IPS-15b (cell line): Measurements from ENCODE around the gene ASIC3.

ENCODE experiments used
- H3K27me3 ChIP-seq: one replicate; pipeline ENCODE4 v1.6.1; 2013; ENCODE audit warnings: low read length; ENCODE audit not compliant: control insufficient read depth, insufficient read depth
- H3K36me3 ChIP-seq: one replicate; pipeline ENCODE4 v1.6.1; 2013; ENCODE audit warnings: low read length; ENCODE audit not compliant: control insufficient read depth, insufficient read depth
- H3K4me1 ChIP-seq: one replicate; pipeline ENCODE4 v1.6.1; 2013; ENCODE audit warnings: mild to moderate bottlenecking, low read length; ENCODE audit not compliant: control insufficient read depth, insufficient read depth
- H3K4me3 ChIP-seq: one replicate; pipeline ENCODE4 v1.5.1; 2013; ENCODE audit warnings: low read depth, low read length
- H3K9ac ChIP-seq: one replicate; pipeline ENCODE4 v1.6.1; 2013; ENCODE audit warnings: low read depth, mild to moderate bottlenecking, low read length
- H3K9me3 ChIP-seq: one replicate; pipeline ENCODE4 v1.6.1; 2013; ENCODE audit warnings: mild to moderate bottlenecking, low read length; ENCODE audit not compliant: control insufficient read depth, insufficient read depth

The ASIC3 gene

DNA sequence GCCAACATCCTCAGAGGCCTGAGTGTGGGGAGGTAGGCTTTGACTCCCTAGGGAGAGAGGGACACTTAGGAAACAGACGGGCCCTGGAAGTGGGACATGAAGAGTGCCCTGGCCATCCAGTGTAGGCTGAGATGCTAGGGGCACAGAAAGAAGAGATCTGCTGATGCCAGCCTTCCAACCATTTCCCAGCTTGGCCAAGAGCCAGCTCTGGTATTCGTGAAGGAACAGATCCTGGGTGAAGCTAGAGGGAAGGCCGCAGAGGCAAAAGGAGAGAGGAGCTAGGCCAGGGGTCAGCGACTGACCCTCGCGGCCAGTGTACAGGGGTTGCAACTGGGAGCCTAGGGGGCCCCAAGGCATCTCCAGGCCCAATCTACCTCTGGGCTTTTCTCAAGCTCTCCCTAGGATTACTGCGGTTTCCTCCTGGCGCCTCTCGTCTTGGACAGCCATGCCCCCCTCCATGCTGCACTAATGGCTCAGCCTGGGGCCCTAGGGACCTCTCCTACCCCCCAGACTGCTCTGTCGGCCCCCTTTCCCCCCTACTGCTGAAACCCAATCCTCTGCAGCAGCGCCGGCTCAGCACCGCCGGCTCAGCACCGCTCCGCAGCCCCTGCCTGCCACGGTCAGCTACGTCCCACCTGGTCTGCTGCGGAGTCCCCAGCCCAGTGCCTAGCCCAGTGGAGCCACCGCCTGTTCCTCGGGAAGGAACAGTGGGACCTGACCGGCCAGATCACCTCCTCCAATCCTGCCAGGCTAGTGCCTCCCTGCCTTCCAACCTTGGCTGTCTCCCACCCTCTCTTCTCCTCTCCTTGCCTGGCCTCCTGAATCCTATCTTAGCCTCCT is at the start of gene ASIC3:
TSS of gene ASIC3 (plus strand) at position 556 of the 840 bp plus-strand sequence. CDS start 355 bp downstream, outside the sequence.
- peaks cover 25% of the 10 kb centered on the region for H3K27me3 ChIP-seq
- no peaks in the 10 kb centered on the region for H3K9me3 ChIP-seq
- peak within 1 kb of the TSS; percentile 24 for H3K9ac ChIP-seq
- H3K4me3 ChIP-seq: no peak within 1 kb of the TSS
- H3K4me1 ChIP-seq: no peaks in the 10 kb centered on the region
- H3K36me3 ChIP-seq: no peaks in the 10 kb centered on the region

DNA sequence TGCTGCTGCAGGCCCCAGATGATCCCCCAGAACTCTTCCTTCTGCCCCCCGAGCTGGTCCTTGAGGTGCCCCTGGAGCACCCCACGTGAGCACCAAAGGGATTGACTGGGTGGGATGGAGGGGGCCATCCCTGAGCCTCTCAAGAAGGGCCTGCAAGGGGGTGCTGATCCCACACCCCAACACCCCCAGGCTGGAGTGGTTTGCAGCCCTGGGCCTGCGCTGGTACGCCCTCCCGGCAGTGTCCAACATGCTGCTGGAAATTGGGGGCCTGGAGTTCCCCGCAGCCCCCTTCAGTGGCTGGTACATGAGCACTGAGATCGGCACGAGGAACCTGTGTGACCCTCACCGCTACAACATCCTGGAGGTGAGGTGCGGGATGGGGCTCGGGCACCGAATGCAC is 49.3 kb upstream of the ASIC3 start:
- Histone ChIP-seq H3K4me1 (no peaks in the 10 kb centered on the region), H3K36me3 (no peaks in the 10 kb centered on the region), H3K27me3 (no peaks in the 10 kb centered on the region), H3K9ac (no peak overlapping the region), H3K9me3 (no peaks in the 10 kb centered on the region), H3K4me3 (no peak overlapping the region)

DNA sequence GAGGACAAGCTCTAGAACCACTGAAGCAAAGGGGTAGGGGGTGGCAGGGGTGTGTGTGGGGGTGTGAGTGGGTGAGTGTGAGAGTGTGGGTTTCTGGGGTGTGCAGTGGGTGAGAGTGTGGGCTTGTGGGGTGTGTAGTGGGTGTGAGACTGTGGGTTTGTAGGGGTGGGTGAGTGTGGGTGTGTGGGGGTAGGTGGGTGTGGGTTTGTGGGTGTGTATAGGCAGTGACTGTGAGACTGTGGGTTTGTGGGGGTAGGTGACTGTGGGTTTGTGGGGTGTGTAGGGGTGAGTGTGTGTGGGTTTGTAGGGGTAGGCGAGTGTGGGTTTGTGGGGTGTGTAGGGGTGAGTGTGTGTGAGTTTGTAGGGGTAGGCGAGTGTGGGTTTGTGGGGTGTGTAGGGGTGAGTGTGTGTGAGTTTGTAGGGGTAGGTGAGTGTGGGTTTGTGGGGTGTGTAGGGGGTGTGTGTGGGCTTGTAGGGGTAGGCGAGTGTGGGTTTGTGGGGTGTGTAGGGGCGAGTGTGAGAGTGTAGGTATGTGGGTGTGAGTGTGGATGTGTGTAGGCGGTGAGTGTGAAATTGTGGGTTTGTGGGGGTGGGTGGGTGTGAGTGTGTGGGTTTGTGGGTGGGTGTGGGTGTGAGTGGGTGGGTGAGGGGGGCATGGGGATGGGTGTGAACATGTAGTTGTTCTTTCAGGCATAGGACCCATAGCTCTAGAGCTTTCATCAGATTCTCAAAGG is 48.7 kb upstream of the ASIC3 start:
- Histone ChIP-seq H3K36me3 (no peaks in the 10 kb centered on the region), H3K4me3 (no peak overlapping the region), H3K9me3 (no peaks in the 10 kb centered on the region), H3K9ac (no peak overlapping the region), H3K4me1 (no peaks in the 10 kb centered on the region), H3K27me3 (no peaks in the 10 kb centered on the region)

DNA sequence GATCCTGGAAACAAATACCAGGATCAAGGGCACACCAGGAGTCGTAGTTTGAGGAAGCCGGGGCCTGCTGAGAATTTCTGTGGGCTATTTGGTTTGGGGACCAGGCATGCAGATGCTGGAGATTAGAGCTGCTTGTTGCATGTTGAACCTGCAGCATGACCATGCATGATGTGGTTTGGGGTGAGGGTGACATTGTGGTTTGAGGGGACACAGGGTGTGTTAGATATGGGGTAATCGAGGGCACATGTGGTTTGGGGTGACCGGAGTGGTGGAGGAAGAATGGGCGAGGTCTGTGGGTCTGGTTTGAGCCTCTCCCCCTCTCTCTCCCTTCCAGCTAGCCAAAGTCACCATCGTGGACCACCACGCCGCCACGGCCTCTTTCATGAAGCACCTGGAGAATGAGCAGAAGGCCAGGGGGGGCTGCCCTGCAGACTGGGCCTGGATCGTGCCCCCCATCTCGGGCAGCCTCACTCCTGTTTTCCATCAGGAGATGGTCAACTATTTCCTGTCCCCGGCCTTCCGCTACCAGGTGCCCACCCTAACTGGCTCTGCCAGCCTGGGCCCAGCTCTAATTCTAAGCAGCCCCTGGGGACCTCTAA is 47.3 kb upstream of the ASIC3 start:
- H3K4me3 ChIP-seq: no peak overlapping the region
- H3K4me1 ChIP-seq: no peaks in the 10 kb centered on the region
- no peaks in the 10 kb centered on the region for H3K27me3 ChIP-seq
- no peaks in the 10 kb centered on the region for H3K36me3 ChIP-seq
- H3K9me3 ChIP-seq: no peaks in the 10 kb centered on the region
- no peak overlapping the region for H3K9ac ChIP-seq

DNA sequence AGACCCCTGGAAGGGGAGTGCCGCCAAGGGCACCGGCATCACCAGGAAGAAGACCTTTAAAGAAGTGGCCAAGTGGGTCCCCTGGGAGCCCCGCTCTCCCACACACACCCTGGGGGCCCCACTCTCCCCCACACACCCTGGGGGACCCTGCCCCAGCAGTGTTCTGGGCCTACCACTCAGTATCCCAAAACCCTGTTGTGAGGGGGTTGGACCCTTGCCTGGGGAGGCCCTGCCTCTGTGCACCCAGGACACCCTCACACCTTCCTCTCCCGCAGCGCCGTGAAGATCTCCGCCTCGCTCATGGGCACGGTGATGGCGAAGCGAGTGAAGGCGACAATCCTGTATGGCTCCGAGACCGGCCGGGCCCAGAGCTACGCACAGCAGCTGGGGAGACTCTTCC is 46.8 kb upstream of the ASIC3 start:
- Histone ChIP-seq H3K4me3 (no peak overlapping the region), H3K9me3 (no peaks in the 10 kb centered on the region), H3K9ac (no peak overlapping the region), H3K27me3 (no peaks in the 10 kb centered on the region), H3K4me1 (no peaks in the 10 kb centered on the region), H3K36me3 (no peaks in the 10 kb centered on the region)

DNA sequence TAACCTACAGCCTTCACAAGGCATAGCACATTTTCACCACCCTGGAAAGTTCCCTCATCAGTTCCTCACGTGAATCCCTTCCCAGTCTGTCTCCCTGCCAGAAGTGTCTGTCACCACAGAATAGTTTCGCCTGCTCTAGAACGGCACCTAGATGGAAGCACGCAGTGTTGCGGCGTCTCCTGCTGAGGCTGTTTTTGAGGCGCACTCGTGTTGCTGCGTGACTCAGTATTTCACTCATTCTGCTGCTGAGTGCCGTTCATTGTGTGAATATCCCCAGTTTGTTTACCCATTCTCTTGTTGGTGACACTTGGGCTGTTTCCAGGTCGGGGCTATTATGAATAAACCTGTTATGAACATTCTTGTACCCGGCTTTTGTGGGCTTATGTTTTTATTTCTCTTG is 44.8 kb upstream of the ASIC3 start:
- no peaks in the 10 kb centered on the region for H3K4me1 ChIP-seq
- H3K9ac ChIP-seq: no peak overlapping the region
- no peaks in the 10 kb centered on the region for H3K27me3 ChIP-seq
- no peaks in the 10 kb centered on the region for H3K36me3 ChIP-seq
- H3K9me3 ChIP-seq: no peaks in the 10 kb centered on the region
- H3K4me3 ChIP-seq: no peak overlapping the region

DNA sequence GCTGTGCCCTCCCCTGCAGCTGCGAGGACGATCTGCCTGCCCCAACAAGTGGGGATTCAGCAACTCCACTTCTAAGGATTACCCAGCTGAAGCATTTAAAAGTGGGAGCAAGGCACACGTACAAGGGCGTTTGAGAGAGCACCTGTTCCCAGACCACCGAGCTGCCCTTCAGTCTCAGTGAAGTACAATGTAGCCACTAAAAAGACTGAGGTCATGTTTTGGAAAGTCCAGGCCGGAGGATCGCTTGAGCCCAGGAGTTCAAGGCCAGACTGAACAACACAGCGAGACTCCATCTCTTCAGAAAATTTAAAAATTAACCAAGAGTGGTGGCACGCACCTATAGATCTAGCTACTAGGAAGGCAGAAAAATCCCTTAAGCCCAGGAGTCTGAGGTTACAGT is 42.8 kb upstream of the ASIC3 start:
- H3K4me1 ChIP-seq: no peaks in the 10 kb centered on the region

DNA sequence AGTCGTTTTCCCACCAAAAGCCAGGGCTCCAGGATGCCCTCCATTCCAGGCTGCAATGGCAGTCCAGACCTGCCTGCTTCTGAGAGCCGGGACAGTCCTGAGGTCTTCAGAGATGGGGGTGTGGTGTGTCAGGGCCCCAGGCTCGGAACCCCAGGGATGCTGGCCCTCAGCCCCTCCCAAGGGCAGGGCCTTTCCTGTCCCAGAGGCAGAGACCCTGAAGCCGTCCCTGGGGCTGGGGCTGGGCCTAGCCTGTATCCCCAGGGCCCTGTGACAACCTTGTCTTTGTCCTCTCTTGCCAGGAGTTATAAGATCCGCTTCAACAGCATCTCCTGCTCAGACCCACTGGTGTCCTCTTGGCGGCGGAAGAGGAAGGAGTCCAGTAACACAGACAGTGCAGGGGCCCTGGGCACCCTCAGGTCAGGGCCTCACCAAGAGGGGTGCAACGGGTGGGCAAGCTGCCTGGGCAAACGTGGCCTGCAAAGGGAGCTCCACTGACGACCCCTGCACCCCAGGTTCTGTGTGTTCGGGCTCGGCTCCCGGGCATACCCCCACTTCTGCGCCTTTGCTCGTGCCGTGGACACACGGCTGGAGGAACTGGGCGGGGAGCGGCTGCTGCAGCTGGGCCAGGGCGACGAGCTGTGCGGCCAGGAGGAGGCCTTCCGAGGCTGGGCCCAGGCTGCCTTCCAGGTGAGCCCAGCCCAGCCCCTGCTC is 41.6 kb upstream of the ASIC3 start:
- no peaks in the 10 kb centered on the region for H3K4me1 ChIP-seq
- no peaks in the 10 kb centered on the region for H3K36me3 ChIP-seq
- no peaks in the 10 kb centered on the region for H3K27me3 ChIP-seq
- no peak overlapping the region for H3K9ac ChIP-seq
- H3K4me3 ChIP-seq: no peak overlapping the region
- H3K9me3 ChIP-seq: no peaks in the 10 kb centered on the region

More for the DNA sequence above, 42.8 kb upstream of the ASIC3 start:
- no peaks in the 10 kb centered on the region for H3K36me3 ChIP-seq
- H3K9me3 ChIP-seq: no peaks in the 10 kb centered on the region
- no peak overlapping the region for H3K4me3 ChIP-seq
- no peak overlapping the region for H3K9ac ChIP-seq
- no peaks in the 10 kb centered on the region for H3K27me3 ChIP-seq

DNA sequence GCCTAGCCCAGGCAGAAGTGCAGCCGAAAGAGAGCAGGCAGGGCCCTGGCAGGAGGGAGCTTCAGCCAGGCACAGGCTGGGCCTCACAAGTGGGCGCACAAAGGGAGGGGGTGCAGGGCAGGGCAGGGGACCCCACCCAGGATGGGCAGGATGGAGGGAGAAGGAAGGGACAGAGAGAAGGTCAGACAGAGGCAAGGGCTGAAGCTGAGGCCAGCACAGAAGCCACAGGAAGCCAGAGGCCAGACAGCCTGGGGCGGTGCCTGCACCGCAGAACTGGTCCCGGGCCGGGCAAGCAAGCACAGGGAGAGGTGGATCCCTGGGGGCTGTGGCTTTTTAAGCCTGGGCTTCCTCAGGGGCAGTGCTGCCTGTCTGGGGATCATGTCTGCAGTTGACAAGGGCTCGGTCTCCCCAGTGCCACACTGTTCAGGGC is 40.8 kb upstream of the ASIC3 start:
- no peak overlapping the region for H3K9ac ChIP-seq

DNA sequence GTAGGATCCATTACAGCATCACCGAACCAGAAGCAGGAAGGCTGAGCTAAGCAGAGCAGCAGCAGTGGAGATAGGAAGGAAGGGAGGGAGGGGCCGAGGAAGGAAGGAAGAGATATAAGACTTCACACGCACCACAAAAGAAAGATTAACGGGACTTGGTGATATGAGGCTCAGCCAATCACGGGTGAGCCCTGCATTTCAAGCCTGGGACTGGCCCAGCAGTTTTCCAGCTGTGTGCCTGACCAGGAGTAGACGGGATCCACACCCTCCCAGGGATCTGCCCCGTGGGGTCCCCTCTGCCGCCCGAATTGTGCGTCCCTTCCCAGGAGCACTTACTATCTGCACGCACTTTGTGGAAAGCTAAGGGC is 40.2 kb upstream of the ASIC3 start:
- Histone ChIP-seq H3K36me3 (no peaks in the 10 kb centered on the region), H3K9ac (no peak overlapping the region), H3K9me3 (no peaks in the 10 kb centered on the region), H3K4me3 (peak overlapping the region; percentile 23), H3K27me3 (peaks cover 6% of the 10 kb centered on the region), H3K4me1 (peaks cover 4% of the 10 kb centered on the region)

More for the DNA sequence above, 40.8 kb upstream of the ASIC3 start:
- H3K4me3 ChIP-seq: no peak overlapping the region
- no peaks in the 10 kb centered on the region for H3K9me3 ChIP-seq
- peaks cover 4% of the 10 kb centered on the region for H3K27me3 ChIP-seq
- H3K4me1 ChIP-seq: peaks cover 3% of the 10 kb centered on the region
- H3K36me3 ChIP-seq: no peaks in the 10 kb centered on the region

DNA sequence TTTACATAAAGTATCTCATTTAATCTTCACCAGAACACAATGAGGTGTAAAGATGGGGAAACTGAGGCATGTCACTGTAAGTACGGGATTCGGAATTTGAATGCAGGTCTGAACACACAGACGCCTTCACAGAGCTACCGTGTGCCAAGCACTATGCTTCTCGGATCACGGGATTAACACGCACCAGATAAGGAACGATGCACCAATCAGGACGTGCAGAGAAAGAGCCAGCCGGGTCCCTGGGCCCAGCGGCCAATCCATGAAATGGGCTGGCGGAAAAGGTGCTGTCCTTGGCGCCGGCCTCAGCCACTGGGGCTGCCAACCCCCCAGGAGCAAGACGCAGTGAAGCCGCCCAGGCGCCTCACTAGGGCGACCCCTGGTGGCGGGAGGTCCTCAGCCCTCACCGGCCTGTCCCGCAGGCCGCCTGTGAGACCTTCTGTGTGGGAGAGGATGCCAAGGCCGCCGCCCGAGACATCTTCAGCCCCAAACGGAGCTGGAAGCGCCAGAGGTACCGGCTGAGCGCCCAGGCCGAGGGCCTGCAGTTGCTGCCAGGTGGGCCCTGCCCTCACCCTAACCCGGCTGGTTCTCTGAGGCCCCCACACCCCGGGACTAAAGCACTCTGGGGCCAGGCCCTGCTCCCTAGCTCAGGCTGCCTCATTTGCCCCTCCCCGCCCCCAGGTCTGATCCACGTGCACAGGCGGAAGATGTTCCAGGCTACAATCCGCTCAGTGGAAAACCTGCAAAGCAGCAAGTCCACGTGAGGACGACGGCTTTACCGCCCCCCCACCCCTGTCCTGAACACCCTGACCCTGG is 39.6 kb upstream of the ASIC3 start:
- H3K4me3 ChIP-seq: peak overlapping the region; percentile 23
- H3K4me1 ChIP-seq: peaks cover 4% of the 10 kb centered on the region
- H3K9ac ChIP-seq: no peak overlapping the region

More for the DNA sequence above, 39.6 kb upstream of the ASIC3 start:
- Histone ChIP-seq H3K27me3 (peaks cover 6% of the 10 kb centered on the region), H3K36me3 (no peaks in the 10 kb centered on the region), H3K9me3 (no peaks in the 10 kb centered on the region)
